AG04449 (cell line): ENCODE measurements around the gene ARHGAP40.

Experiments
- CTCF ChIA-PET: fragments of 350-600 bp; formaldehyde crosslinking; extraction: SDS; loops from one replicate; lab custom pipeline; 2021; ENCODE audit warnings: antibody characterized with exemption; lab: Yijun Ruan, JAX
- POLR2A ChIA-PET: fragments of 400-600, 350-600 bp; formaldehyde crosslinking; extraction: SDS; loops from one replicate; lab custom pipeline; 2020; ENCODE audit warnings: antibody characterized with exemption, inconsistent platforms; lab: Yijun Ruan, JAX
- DNase-seq: peaks from one replicate; pipeline ENCODE4 v3.0.0-alpha.2; 2010; ENCODE audit warnings: low read depth, low spot score
- H3K4me3 ChIP-seq: 2 replicates; pipeline ENCODE4 v1.5.1; 2011; ENCODE audit warnings: low read depth, mild to moderate bottlenecking, control low read depth, low read length
- CTCF ChIP-seq: IDR thresholded peaks from one replicate; pipeline ENCODE4 v1.5.1; 2011; ENCODE audit warnings: mild to moderate bottlenecking, moderate library complexity, low read length, control low read depth, inconsistent platforms; ENCODE audit not compliant: insufficient read depth; ENCODE audit errors: missing control alignments

Gene ARHGAP40

GRCh38 chr20:38604873-38605303 is 3.3 kb downstream of the ARHGAP40 start:
- ChIA-PET CTCF (no interaction called here), POLR2A (no interaction called here)
- H3K4me3 ChIP-seq = no peak overlapping the region
- no peak for DNase-seq
- TF ChIP-seq CTCF = no peak

- ChIA-PET POLR2A (no interaction called here), CTCF (no interaction called here)
- H3K4me3 ChIP-seq = no peak overlapping the region
- TF ChIP-seq CTCF = no peak
- no peak for DNase-seq
Observed at GRCh38 chr20:38607351-38607750, 5.7 kb downstream of the ARHGAP40 start.

GRCh38 chr20:38608188-38608587 is 6.6 kb downstream of the ARHGAP40 start:
- CTCF ChIA-PET = no interaction called here
- DNase-seq = no peak
- H3K4me3 ChIP-seq = no peak overlapping the region
- POLR2A ChIA-PET = no interaction called here
- TF ChIP-seq CTCF = no peak

- ChIA-PET POLR2A (no interaction called here), CTCF (no interaction called here)
- no peak overlapping the region for H3K4me3 ChIP-seq
- no peak for DNase-seq
- TF ChIP-seq CTCF = no peak
Observed at GRCh38 chr20:38609815-38610214, 8.2 kb downstream of the ARHGAP40 start.

- ChIA-PET POLR2A (no interaction called here), CTCF (no interaction called here)
- no peak for TF ChIP-seq CTCF
- no peak for DNase-seq
- no peak overlapping the region for H3K4me3 ChIP-seq
Observed at GRCh38 chr20:38610521-38610920, 8.9 kb downstream of the ARHGAP40 start.

- POLR2A ChIA-PET = no interaction called here
- no peak overlapping the region for H3K4me3 ChIP-seq
- DNase-seq = no peak
- no peak for TF ChIP-seq CTCF
- CTCF ChIA-PET = interaction anchor here (0.9 to 1.0 kb wide), 2 partner anchors 9 to 20 kb away, joined by 3 read pairs; no protein-coding TSS in a partner anchor
Observed at GRCh38 chr20:38612751-38613515, 11.3 kb downstream of the ARHGAP40 start.
